HG02973 (cell line): ENCODE results near the gene ZNF334.

Experiments used
- ATAC-seq: cut with Tn5 transposase; IDR thresholded peaks from one replicate; pipeline ENCODE4 v1.9.1; 2021; ENCODE audit warnings: moderate library complexity; ENCODE audit not compliant: unreplicated experiment

The ZNF334 gene

GRCh38 chr20:46488451-46488850 is 24.9 kb downstream of the ZNF334 start:
- ATAC-seq = no peak

GRCh38 chr20:46487628-46488027 is 25.7 kb downstream of the ZNF334 start:
- no peak for ATAC-seq

- no peak for ATAC-seq
Measured at GRCh38 chr20:46485431-46485830, 27.9 kb downstream of the ZNF334 start.

DNA sequence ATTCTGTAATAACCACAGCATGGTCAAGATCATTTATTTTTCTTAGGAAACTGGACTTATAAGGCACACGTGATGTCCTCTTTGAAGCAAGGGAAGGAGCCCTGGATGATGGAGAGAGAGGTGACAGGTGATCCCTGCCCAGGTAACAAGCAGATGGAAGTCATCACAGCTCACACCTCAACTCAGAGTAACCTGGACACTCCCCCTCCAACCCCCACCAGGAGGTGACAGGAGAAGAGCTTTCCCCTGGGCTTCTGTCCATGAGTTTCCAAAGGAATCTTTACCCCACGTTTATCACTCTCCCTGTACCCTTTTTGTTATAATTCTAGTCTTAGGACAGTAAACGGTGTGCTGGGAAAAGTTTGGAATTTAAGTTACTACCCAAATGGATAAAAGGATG is 28.4 kb downstream of the ZNF334 start:
- no peak for ATAC-seq

DNA sequence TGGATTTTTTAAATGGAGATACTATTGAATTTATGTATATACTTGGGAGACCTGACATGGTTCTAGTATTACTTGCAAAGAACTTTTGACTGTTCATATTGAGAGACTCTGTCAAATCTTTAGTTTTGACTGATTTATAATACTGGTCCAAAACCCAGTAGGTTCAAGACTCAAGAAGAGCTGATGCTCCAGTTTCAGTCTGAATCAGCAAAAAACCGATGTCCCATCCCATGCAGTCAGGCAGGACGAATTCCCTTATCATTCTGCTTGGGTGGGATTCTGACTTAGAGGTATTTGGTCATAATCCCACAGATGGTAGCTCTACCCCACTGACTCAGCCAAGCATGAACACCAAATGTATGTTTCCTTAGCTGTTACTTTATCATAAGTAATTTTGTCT is 29.5 kb downstream of the ZNF334 start:
- no peak for ATAC-seq

- ATAC-seq = no peak
Measured at GRCh38 chr20:46482864-46483263, 30.5 kb downstream of the ZNF334 start.

- no peak for ATAC-seq
Measured at GRCh38 chr20:46477640-46478039, 35.7 kb downstream of the ZNF334 start.

DNA sequence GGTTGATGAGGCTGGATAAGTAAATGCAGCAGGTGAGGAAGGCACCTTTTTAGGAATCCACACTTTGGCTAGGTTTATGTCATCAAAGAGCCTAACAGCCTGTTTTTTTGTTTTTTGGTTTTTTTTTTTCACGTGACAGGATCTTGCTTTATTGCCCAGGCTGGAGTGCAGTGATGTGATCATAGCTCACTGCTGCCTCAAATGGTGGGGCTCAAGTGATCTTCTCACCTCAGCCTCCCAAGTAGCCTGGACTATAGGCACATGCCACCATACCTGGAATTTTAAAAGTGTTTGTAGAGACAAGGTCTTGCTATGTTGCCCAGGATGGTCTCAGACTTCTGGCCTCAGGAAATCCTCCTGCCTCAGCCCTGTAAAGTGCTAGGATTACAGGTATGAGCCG is 36.1 kb downstream of the ZNF334 start:
- no peak for ATAC-seq

DNA sequence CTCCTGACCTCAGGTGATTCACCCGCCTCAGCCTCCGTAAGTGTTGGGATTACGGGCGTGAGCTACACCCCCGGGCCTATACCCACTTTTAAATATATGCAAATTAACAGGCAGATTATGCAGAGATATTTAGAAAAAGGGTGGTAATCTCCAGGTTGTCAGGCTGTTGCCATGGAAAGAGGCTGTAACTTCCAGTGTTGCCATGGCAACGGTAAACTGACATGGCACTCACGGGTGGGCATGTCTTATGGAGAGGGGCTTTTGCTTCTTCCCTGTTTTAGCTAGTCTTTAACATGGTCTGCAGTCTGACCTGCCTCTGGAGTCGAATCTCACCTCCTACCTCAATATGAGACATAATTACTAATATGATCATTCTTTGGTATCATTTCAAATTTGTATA is 44.9 kb downstream of the ZNF334 start:
- ATAC-seq = no peak

DNA sequence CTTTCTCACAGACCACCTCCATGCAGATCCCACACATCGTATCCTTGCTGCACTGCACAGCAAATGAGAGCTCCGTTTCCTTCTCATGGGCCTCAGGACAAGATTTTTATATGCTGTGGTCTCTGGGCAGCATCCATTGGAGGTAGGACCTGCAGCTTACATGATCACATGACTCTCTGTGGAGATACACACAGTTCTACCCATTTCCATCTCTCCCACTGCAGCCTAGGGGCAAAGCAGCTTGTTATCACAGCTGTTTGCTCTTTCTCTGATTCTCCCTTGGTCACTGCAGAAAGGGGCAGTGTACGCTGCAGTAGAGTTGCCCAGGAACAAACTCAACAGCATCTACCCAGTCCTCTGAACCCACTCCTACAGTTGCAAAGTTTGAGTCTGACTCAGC is 48.9 kb downstream of the ZNF334 start:
- no peak for ATAC-seq

DNA sequence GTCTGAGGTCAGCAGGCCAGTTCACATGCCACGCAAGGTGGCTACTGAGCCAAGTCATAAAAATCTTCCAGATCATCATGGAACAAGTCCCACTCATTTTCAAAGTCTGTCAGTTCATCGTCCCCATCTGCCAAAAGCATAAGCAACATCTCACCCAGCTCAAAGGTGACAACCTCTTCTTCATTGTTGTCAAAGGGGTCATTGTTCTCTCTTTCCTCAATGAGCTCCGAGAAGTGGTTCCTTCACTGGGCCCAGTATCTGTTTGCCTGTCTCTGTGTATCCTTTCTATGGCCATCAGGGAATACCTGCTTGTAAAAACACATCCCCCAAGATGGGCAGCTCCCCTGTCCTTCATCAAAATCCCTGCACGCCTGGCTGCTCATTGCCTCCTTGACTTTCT is 49.5 kb downstream of the ZNF334 start:
- ATAC-seq = no peak

DNA sequence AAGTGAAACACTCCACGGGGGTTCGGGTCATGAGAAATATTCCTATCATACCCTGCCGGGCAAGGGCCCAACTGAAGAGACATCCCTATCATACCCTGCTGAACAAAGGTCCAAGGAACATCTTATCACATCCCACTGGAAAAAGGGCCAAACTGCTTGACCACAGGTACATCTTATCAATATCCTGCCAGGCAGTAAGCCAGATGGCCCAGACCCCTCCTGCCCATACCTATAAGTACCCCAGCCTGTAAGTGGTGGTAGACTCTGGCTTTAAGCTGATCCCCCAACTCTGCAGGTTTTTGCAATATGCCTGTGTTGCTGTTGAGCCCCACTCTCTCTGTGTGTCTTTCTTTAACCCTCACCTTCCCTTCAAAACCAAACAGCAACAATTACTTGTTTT is 51.6 kb downstream of the ZNF334 start:
- ATAC-seq = no peak

DNA sequence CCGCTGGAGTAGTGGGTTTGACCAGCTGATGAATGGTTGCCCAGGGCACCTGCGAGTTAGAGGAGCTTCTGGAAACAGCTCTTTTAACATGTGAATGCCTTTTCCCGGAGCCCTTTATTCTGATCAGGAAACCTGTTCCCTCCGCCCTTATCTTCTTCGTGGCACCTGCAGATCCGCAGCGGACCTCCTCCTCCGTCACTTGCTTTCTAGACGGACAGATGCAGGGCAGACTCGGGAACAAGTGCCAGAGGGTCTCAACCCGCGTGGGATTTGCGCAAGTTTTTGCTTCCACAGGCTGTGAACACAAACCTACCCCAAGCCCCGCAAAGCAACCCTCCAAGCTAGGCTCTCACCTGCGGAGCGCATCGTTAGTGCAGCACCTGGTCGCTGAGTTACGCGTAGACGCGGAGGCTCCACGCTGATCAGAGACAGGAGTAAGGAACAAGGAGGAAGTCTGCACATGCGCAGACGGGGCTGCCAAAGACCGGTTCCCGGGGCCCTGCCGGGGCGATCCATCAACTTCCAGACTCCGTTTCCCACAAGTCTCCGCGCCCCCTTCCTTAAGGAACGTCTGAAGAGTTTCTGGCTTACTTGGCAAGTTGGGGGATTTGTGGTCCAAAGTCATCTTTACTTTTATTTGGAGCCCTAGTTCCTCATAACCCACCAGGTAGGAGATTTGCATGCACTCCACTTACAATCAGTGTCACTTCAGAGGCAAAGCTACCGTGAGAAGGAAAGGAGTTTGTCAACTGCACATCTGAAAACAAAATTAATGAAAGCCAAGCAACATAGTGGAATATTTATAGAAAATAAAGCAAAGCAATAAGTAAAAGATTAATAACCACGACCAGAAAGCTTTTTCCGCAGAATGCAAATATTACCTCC is 54.3 kb downstream of the ZNF334 start:
- ATAC-seq = no peak

DNA sequence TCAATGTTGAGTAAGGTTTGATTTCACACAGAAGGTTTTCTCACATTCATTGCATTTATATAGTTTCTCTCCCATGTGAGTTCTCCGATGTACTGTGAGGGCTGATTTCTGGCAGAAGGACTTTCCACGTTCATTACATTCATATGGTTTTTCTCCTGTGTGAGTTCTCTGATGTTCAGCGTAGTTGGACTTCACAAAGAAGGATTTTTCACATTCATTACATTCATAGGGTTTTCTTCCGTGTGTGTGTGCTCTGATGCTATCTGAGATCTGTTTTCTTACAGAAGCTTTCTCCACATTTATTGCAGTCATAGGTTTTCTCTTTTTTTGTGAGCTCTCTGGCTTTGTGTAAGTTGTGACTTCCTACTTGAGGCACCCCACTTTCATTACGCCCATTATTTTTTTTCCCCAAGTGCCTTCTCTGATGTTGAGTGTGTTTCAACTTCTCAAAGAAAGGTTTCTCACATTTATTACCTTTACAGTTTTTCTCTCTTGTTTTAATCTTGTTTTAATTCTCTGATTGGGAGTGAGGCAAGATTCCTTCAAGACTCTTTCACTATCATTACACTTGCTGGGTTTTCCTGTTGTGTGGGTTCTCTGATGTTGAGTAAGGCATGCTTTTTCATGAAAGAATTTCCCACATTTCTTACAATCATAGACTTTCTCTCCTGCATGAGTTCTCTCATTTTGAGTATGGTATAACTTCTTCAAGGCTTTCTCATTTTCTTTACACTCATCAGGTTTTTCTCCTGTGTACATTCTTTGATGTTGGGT is 56.9 kb downstream of the ZNF334 start:
- no peak for ATAC-seq

DNA sequence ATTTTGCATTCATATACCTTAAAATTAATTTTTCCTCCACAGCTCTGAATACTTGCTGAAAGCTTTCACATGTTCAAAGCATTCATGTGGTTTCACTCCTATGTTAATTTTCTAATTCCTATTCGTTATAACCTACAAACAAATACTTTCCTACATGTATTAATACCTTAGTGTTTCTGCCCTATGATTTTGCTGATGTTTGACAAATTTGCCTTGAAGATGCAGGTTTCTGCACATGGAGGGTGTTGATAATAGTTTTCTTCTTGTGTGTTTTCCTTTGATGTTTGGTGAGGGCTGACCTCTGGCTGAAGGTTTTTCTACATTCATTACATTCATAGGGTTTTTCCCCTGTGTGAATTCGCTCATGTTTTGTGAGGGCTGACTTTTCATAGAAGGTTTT is 57.6 kb downstream of the ZNF334 start:
- no peak for ATAC-seq
